CD4-positive, CD25-positive, alpha-beta regulatory T cell (primary cell): Measurements from ENCODE around the gene LRSAM1. TPM values are rescaled to one million over a fixed set of nuclear protein-coding genes. Genes with fewer than 3 reads are reported as not detected.

ENCODE experiments used
- ATAC-seq, 2 donors: fragments of 150-1000 bp; cut with Tn5 transposase; one replicate each; pipeline ENCODE4 v1.10.0; 2021; ENCODE audit warnings: low read depth in 2 of 2, moderate number of reproducible peaks in 2 of 2, moderate library complexity in 1 of 2
- DNase-seq, 3 donors: peaks; one replicate each; pipeline versions ENCODE4 v3.0.0 to v3.0.0-alpha.2; 2012 to 2022; ENCODE audit warnings: mixed read lengths in 1 of 3
- H3K27ac ChIP-seq: one replicate; pipeline ENCODE4 v1.7.0; 2013; ENCODE audit warnings: mild to moderate bottlenecking, low read length; ENCODE audit not compliant: insufficient read depth, poor library complexity, severe bottlenecking
- H3K27me3 ChIP-seq: one replicate; pipeline ENCODE4 v1.7.0; 2013; ENCODE audit warnings: low read length; ENCODE audit not compliant: control insufficient read depth, insufficient read depth
- H3K36me3 ChIP-seq: one replicate; pipeline ENCODE4 v1.7.0; 2013; ENCODE audit warnings: mild to moderate bottlenecking, low read length, moderate library complexity; ENCODE audit not compliant: control insufficient read depth, insufficient read depth
- H3K4me1 ChIP-seq: 2 replicates; pipeline ENCODE4 v1.7.0; 2013; ENCODE audit warnings: mild to moderate bottlenecking, low read length; ENCODE audit not compliant: insufficient read depth, control insufficient read depth, poor library complexity, severe bottlenecking
- H3K4me3 ChIP-seq: one replicate; pipeline ENCODE4 v1.7.0; 2013; ENCODE audit warnings: low read depth, mild to moderate bottlenecking, low read length, moderate library complexity
- H3K9me3 ChIP-seq, 2 experiments: 1 replicate in 1 of 2; 2 replicates in 1 of 2; pipeline ENCODE4 v1.7.0; 2013; ENCODE audit warnings: low read length in 2 of 2, mild to moderate bottlenecking in 1 of 2, moderate library complexity in 1 of 2; ENCODE audit not compliant: control insufficient read depth in 2 of 2
- H3K27ac Mint-ChIP-seq, 3 donors: one replicate each; pipeline ENCODE4 v1.8.0; 2020 to 2022; ENCODE audit warnings: mild to moderate bottlenecking in 3 of 3, mixed read lengths in 3 of 3, moderate library complexity in 2 of 3
- H3K27me3 Mint-ChIP-seq: one replicate; pipeline ENCODE4 v1.8.0; 2022; ENCODE audit warnings: mild to moderate bottlenecking, mixed read lengths
- H3K36me3 Mint-ChIP-seq: one replicate; pipeline ENCODE4 v1.8.0; 2020; ENCODE audit warnings: mixed read lengths
- H3K4me1 Mint-ChIP-seq, 4 donors: one replicate each; pipeline ENCODE4 v1.8.0; 2020 to 2022; ENCODE audit warnings: mixed read lengths in 4 of 4, mild to moderate bottlenecking in 1 of 4
- H3K4me3 Mint-ChIP-seq, 4 donors: one replicate each; pipeline ENCODE4 v1.8.0; 2020 to 2022; ENCODE audit warnings: mild to moderate bottlenecking in 4 of 4, mixed read lengths in 4 of 4, moderate library complexity in 3 of 4
- H3K9me3 Mint-ChIP-seq, 7 donors: one replicate each; pipeline ENCODE4 v1.8.0; 2020 to 2022; ENCODE audit warnings: mixed read lengths in 7 of 7, mild to moderate bottlenecking in 3 of 7, moderate library complexity in 2 of 7
- polyA plus RNA-seq, 4 donors: library from polyadenylated mRNA; unstranded; fragments of 300-500 nt; fragmentation: Illumina TruSeq; gene quantifications; one replicate each; pipeline ENCODE4 v1.2.3, GENCODE V29; 2021
- total RNA-seq: library from RNA; stranded (reverse); gene quantifications from one replicate; pipeline ENCODE4 v1.2.3, GENCODE V29; 2022

LRSAM1 gene
- total and polyA plus RNA-seq, 5 donors from 2014 or later = 3.9 to 24.0 (median 5.5) TPM

DNA sequence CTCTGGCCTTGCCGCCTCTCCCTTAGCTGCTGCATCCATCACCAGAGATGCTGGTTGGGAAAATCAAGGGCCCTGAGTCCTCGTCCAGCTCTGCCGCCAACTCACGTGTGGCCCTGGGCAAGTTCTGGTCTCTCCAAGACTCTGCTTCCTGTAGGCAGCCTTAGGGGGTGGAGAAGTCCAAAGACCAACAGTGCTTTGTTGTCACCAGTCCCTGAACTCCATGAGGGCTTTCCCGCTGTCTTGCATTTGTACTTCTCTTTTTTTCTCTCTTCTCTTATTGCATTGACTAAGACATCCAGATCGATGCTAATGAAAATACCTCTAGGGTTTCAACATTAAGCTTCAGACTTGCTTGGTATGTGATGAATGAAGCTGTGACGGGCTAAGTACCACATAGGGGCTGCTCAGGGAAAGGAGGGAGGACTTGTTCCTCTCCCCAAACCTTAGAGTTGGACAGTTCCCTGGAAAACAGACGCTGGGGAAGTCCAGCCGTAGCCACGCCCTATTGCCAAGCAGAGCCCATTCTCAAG is 97.1 kb downstream of the LRSAM1 start:
- Histone ChIP-seq H3K9me3 (no peaks in the 10 kb centered on the region), H3K27me3 (no peaks in the 10 kb centered on the region), H3K4me1 (no peaks in the 10 kb centered on the region), H3K36me3 (no peaks in the 10 kb centered on the region), H3K4me3 (no peak overlapping the region), H3K27ac (no peak overlapping the region)
- no peaks in the 10 kb centered on the region for H3K9me3 Mint-ChIP-seq
- ATAC-seq (no peak), DNase-seq (no peak)
- peaks cover 13% of the 10 kb centered on the region for H3K36me3 Mint-ChIP-seq
- no peak overlapping the region for H3K4me3 Mint-ChIP-seq
- no peaks in the 10 kb centered on the region for H3K27me3 Mint-ChIP-seq
- peak overlapping the region in 1 of 3 donors; percentile 42 for H3K27ac Mint-ChIP-seq
- H3K4me1 Mint-ChIP-seq = peaks cover 0 to 24% (median 9%) of the 10 kb centered on the region in 4 donors

DNA sequence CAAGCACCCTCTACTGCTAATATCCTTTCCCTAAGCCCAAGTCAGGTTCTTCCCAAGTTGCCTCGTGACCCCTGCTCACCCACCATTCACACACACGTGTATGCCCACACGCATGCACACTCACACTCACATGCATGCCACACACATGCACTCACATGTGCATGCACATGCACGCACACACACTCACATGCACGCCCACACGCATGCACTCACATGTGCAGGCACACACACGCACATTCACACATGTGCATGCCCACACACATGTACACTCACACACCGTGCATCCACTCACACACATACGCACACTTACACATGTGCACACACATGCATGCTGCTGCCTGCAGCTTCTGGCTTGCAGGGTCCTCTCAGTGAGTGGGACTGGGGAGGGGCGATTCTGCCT is 97.9 kb downstream of the LRSAM1 start:
- no peak overlapping the region for H3K4me3 Mint-ChIP-seq
- DNase-seq (no peak), ATAC-seq (no peak)
- H3K9me3 ChIP-seq = no peaks in the 10 kb centered on the region
- H3K4me1 ChIP-seq = no peaks in the 10 kb centered on the region
- H3K27ac Mint-ChIP-seq = peak overlapping the region in 1 of 3 donors; percentile 71
- no peaks in the 10 kb centered on the region for H3K27me3 Mint-ChIP-seq
- H3K4me3 ChIP-seq = no peak overlapping the region
- peaks cover 0 to 28% (median 8%) of the 10 kb centered on the region in 4 donors for H3K4me1 Mint-ChIP-seq
- no peaks in the 10 kb centered on the region for H3K9me3 Mint-ChIP-seq
- H3K27ac ChIP-seq = no peak overlapping the region
- H3K36me3 Mint-ChIP-seq = peaks cover 13% of the 10 kb centered on the region
- no peaks in the 10 kb centered on the region for H3K36me3 ChIP-seq
- no peaks in the 10 kb centered on the region for H3K27me3 ChIP-seq

- peaks cover 13% of the 10 kb centered on the region for H3K36me3 Mint-ChIP-seq
- H3K4me3 ChIP-seq = no peak overlapping the region
- ATAC-seq (no peak), DNase-seq (no peak)
- no peaks in the 10 kb centered on the region for H3K4me1 ChIP-seq
- no peak overlapping the region for H3K27ac ChIP-seq
- no peaks in the 10 kb centered on the region for H3K27me3 ChIP-seq
- H3K9me3 ChIP-seq = no peaks in the 10 kb centered on the region
- peaks cover 0 to 32% (median 10%) of the 10 kb centered on the region in 4 donors for H3K4me1 Mint-ChIP-seq
- no peaks in the 10 kb centered on the region for H3K27me3 Mint-ChIP-seq
- H3K27ac Mint-ChIP-seq = no peak overlapping the region
- no peak overlapping the region for H3K4me3 Mint-ChIP-seq
- no peaks in the 10 kb centered on the region for H3K9me3 Mint-ChIP-seq
- no peaks in the 10 kb centered on the region for H3K36me3 ChIP-seq
Observed at GRCh38 chr9:127549751-127550150, 98.4 kb downstream of the LRSAM1 start.

DNA sequence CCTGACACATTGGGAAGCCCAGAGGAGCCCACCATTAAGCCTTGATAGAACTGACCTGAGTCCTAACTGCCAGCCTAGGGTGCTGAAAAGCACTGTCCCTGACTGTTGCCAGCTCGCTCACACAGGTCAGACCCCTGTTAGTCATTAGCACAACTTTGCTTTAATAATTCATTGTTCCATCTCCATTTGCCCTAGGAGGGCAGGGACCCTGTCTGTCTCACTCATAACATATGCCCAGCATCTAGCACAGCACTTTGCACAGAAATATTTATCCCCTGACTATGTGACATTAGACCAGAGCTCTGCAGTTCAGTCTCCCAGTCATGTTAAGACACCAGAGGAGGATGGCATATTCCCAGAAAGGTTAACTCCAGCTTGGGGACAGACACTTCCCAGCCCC is 99.0 kb downstream of the LRSAM1 start:
- Histone ChIP-seq H3K4me3 (no peak overlapping the region), H3K27me3 (no peaks in the 10 kb centered on the region), H3K27ac (no peak overlapping the region), H3K9me3 (no peaks in the 10 kb centered on the region), H3K4me1 (peaks cover 3% of the 10 kb centered on the region), H3K36me3 (no peaks in the 10 kb centered on the region)
- no peaks in the 10 kb centered on the region for H3K27me3 Mint-ChIP-seq
- DNase-seq = no peak
- H3K9me3 Mint-ChIP-seq = no peaks in the 10 kb centered on the region
- peaks cover 0 to 36% (median 14%) of the 10 kb centered on the region in 4 donors for H3K4me1 Mint-ChIP-seq
- H3K4me3 Mint-ChIP-seq = peak overlapping the region in 1 of 4 donors; percentile 92
- peaks cover 13% of the 10 kb centered on the region for H3K36me3 Mint-ChIP-seq
- H3K27ac Mint-ChIP-seq = peak overlapping the region in 1 of 3 donors; percentile 81
- no peak for ATAC-seq

- no peaks in the 10 kb centered on the region for H3K9me3 Mint-ChIP-seq
- DNase-seq (no peak), ATAC-seq (no peak)
- peaks cover 0 to 40% (median 17%) of the 10 kb centered on the region in 4 donors for H3K4me1 Mint-ChIP-seq
- H3K27me3 Mint-ChIP-seq = no peaks in the 10 kb centered on the region
- H3K36me3 ChIP-seq = no peaks in the 10 kb centered on the region
- H3K36me3 Mint-ChIP-seq = peaks cover 13% of the 10 kb centered on the region
- H3K4me1 ChIP-seq = peaks cover 8% of the 10 kb centered on the region
- H3K27me3 ChIP-seq = no peaks in the 10 kb centered on the region
- no peaks in the 10 kb centered on the region for H3K9me3 ChIP-seq
- H3K4me3 Mint-ChIP-seq = peak overlapping the region in 1 of 4 donors; percentile 92
- no peak overlapping the region for H3K4me3 ChIP-seq
- peak overlapping the region in 1 of 3 donors; percentile 81 for H3K27ac Mint-ChIP-seq
- H3K27ac ChIP-seq = no peak overlapping the region
Observed at GRCh38 chr9:127550751-127551150, 99.4 kb downstream of the LRSAM1 start.

Other genes starting within 250 kb of the LRSAM1 start
- gene GARNL3, start 186.7 kb upstream of the LRSAM1 start, total RNA-seq = 4.3 TPM
- gene GARNL3, start 186.7 kb upstream of the LRSAM1 start, polyA plus RNA-seq = under 1 TPM in 2 of 4 donors, not detected in 2; 0.69 to 0.99 TPM
- 15.6 TPM for gene SLC2A8, start 54.3 kb upstream of the LRSAM1 start, total RNA-seq
- gene SLC2A8, start 54.3 kb upstream of the LRSAM1 start, polyA plus RNA-seq = 10 to 100 TPM in 2 of 4 donors, 1 to 10 TPM in 2; 5.5 to 14.7 (median 8.0) TPM
- 9.0 TPM for gene ZNF79, start 27.1 kb upstream of the LRSAM1 start, total RNA-seq
- 1 to 10 TPM; 3.4 to 7.8 (median 6.7) TPM for gene ZNF79, start 27.1 kb upstream of the LRSAM1 start, polyA plus RNA-seq
- 1,070 TPM for gene RPL12, start 104 bp upstream of the LRSAM1 start, total RNA-seq
- gene RPL12, start 104 bp upstream of the LRSAM1 start, polyA plus RNA-seq = 1,000 to 10,000 TPM; 1,415 to 2,269 (median 1,793) TPM
- gene STXBP1, start 160.8 kb downstream of the LRSAM1 start, total RNA-seq = 1.3 TPM
- gene STXBP1, start 160.8 kb downstream of the LRSAM1 start, polyA plus RNA-seq = 1 to 10 TPM in 1 of 4 donors, under 1 TPM in 3; 0.07 to 1.3 (median 0.19) TPM